NB4 (cell line): ENCODE results near the gene C1QTNF12.

Source experiments
- DNase-seq: peaks from one replicate; pipeline ENCODE4 v3.0.0; 2010; ENCODE audit warnings: low read depth
- H3K4me3 ChIP-seq: one replicate; pipeline ENCODE4 v1.5.1; 2011; ENCODE audit warnings: mild to moderate bottlenecking, low read depth, low read length, moderate library complexity
- CTCF ChIP-seq: IDR thresholded peaks from one replicate; pipeline ENCODE4 v1.5.1; 2012; ENCODE audit warnings: low read depth, low read length
- MAX ChIP-seq: IDR thresholded peaks from 2 replicates; pipeline ENCODE4 v1.6.1; 2011; ENCODE audit warnings: low read depth, low read length
- MYC ChIP-seq: IDR thresholded peaks from 2 replicates; pipeline ENCODE4 v1.6.1; 2011; ENCODE audit warnings: low read depth, low read length
- POLR2A ChIP-seq: IDR thresholded peaks from 2 replicates; pipeline ENCODE4 v1.6.1; 2011; ENCODE audit warnings: mild to moderate bottlenecking; ENCODE audit not compliant: insufficient read length; ENCODE audit errors: extremely low read depth

The C1QTNF12 gene

GRCh38 chr1:1213345-1214265, 32.9 kb downstream of the C1QTNF12 start, which contains the start of gene TNFRSF4:
TNFRSF4 (minus strand) TSS chr1:1214153; CDS start chr1:1214127, 26 bp downstream.
- TF ChIP-seq MYC (peak; percentile 91), CTCF (no peak), MAX (peak; percentile 89), POLR2A (no peak)
- DNase-seq = peak; percentile 75
- no peak within 1 kb of the TSS for H3K4me3 ChIP-seq

GRCh38 chr1:1212780-1213344, 33.7 kb downstream of the C1QTNF12 start:
- TF ChIP-seq MAX (peak; percentile 65; the same call in 1 of the 2 replicates), POLR2A (no peak), MYC (peak; percentile 65; the same call in 1 of the 2 replicates), CTCF (no peak)
- DNase-seq = peak; percentile 90
- no peak overlapping the region for H3K4me3 ChIP-seq

- no peak overlapping the region for H3K4me3 ChIP-seq
- peak; percentile 20 for DNase-seq
- TF ChIP-seq MYC = no peak
- no peak for TF ChIP-seq MAX
- no peak for TF ChIP-seq POLR2A
- TF ChIP-seq CTCF = no peak
Measured at GRCh38 chr1:1211541-1212441, 34.7 kb downstream of the C1QTNF12 start.

- no peak overlapping the region for H3K4me3 ChIP-seq
- no peak for DNase-seq
- no peak for TF ChIP-seq CTCF
Measured at GRCh38 chr1:1210726-1211540, 35.6 kb downstream of the C1QTNF12 start.
